Spleen (tissue), 7 donors: ENCODE measurements around the gene PLAA.
A peak's percentile ranks its signal among the peaks of the same experiment; 100 is the strongest.

Source experiments
- CTCF ChIP-seq, 11 experiments: fragments of 200-600 bp in 7 of 11; fragments of 450-650 bp in 4 of 11; sonication (generic) in 4 of 11; IDR thresholded peaks in 8 of 11; conservative IDR thresholded peaks in 3 of 11; 1 replicate in 7 of 11; 2 replicates in 4 of 11; pipeline versions ENCODE4 v1.4.0 to v1.8.0; 2016 to 2021; ENCODE audit warnings: antibody characterized with exemption in 11 of 11, inconsistent platforms in 4 of 11, mild to moderate bottlenecking in 1 of 11
- POLR2A ChIP-seq, 3 donors: fragments of 450-650 bp; IDR thresholded peaks; one replicate each; pipeline ENCODE4 v1.5.1; 2017; ENCODE audit warnings: antibody characterized with exemption in 3 of 3, mild to moderate bottlenecking in 1 of 3
- donor health status: DM: no; HTN: no; CAD: no; lungs with moderate emphysema.
- donor health status: DM: no; HTN: no; CAD: no.
- donor health status: DM: no; HTN: no; CAD: no.

GRCh38 chr9:26892251-26893029 lies 54.6 kb downstream of the PLAA start, which contains the start of gene CAAP1:
- TF ChIP-seq POLR2A (IDR thresholded peaks at IDR 0.05): peak in 1 of 3 donors; percentile 74
- TF ChIP-seq CTCF (IDR thresholded peaks at IDR 0.05 in 8 of 11, conservative IDR thresholded peaks at IDR 0.05 in 3 of 11): peak in 7 of 11 experiments; percentile 15 to 44 (median 33)
